Peyer's patch (tissue), 4 donors: ENCODE measurements around the gene RNF175. TPM values are rescaled to one million over a fixed set of nuclear protein-coding genes. Genes with fewer than 3 reads are reported as not detected.
"Not testable (repeated sequence)": the region's sequence is repeated elsewhere in the genome, so short reads cannot be mapped to it uniquely, and the experiment has no call there.

Source experiments
- DNase-seq, 3 donors: peaks; one replicate each; pipeline ENCODE4 v3.0.0-alpha.2; 2017 to 2019
- H3K27ac ChIP-seq, 4 donors: fragments of 200-600 bp; sonication (generic); one replicate each; pipeline ENCODE4 v1.5.1; 2016 to 2019
- H3K27me3 ChIP-seq, 2 donors: fragments of 200-600 bp; sonication (generic); one replicate each; pipeline ENCODE4 v1.5.1; 2019
- H3K36me3 ChIP-seq, 3 donors: fragments of 200-600 bp; sonication (generic); one replicate each; pipeline ENCODE4 v1.5.1; 2016 to 2019
- H3K4me1 ChIP-seq, 4 donors: fragments of 200-600 bp; sonication (generic); one replicate each; pipeline ENCODE4 v1.5.1; 2016 to 2019
- H3K4me3 ChIP-seq, 4 donors: fragments of 200-600 bp; sonication (generic); 1 replicate in 3 of 4; 2 replicates in 1 of 4; pipeline ENCODE4 v1.5.1; 2016 to 2019; ENCODE audit warnings: mild to moderate bottlenecking in 1 of 4
- H3K9me3 ChIP-seq, 4 donors: fragments of 200-600 bp; sonication (generic); one replicate each; pipeline ENCODE4 v1.5.1; 2016 to 2019; ENCODE audit warnings: mild to moderate bottlenecking in 1 of 4
- POLR2A ChIP-seq, 2 donors: fragments of 450-650 bp; IDR thresholded peaks; one replicate each; pipeline ENCODE4 v1.5.1; 2017; ENCODE audit warnings: antibody characterized with exemption in 2 of 2, mild to moderate bottlenecking in 2 of 2, moderate library complexity in 2 of 2
- total RNA-seq, 4 donors: library from RNA; depleted of rRNA; stranded (reverse); fragments of >200 nt; gene quantifications; one replicate each; pipeline ENCODE4 v1.1.0, GENCODE V29; 2016
- TF ChIP-seq, protein P1 (sequence below), 6 experiments: fragments of 450-650 bp in 4 of 6; fragments of 200-600 bp in 2 of 6; sonication (generic) in 1 of 6; IDR thresholded peaks; one replicate each; pipeline ENCODE4 v1.5.1; 2017 to 2019; ENCODE audit warnings: antibody characterized with exemption in 6 of 6, mild to moderate bottlenecking in 3 of 6, moderate library complexity in 1 of 6

The RNF175 gene
- total RNA-seq, 4 donors from 2014 or later, result not detected

DNA sequence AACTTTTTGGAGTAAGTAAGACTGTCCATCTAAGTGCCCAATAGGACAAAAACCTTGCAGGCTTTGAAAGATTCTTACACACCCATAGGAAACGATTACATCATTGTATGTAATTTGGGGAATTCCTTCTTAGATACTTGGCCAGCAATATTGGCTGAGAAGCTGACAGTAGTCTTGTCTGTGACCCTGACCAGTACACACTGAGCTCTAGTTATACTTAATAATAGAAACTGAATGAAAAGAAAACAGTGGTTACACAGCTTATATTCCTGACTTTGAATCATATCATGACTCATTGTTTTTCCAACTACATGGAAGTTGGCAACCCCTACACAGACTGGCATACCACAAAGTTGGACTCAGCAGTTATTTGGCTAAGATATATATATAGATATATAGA, 82.8 kb downstream of the RNF175 start:
- Histone ChIP-seq H3K4me1 (no peaks in the 10 kb centered on the region), H3K9me3 (no peaks in the 10 kb centered on the region), H3K27me3 (no peaks in the 10 kb centered on the region), H3K27ac (no peak overlapping the region), H3K36me3 (no peaks in the 10 kb centered on the region), H3K4me3 (no peak overlapping the region)
- no peak for DNase-seq
- TF ChIP-seq POLR2A (IDR thresholded peaks at IDR 0.05), result no peak
- TF ChIP-seq, protein P1, sequence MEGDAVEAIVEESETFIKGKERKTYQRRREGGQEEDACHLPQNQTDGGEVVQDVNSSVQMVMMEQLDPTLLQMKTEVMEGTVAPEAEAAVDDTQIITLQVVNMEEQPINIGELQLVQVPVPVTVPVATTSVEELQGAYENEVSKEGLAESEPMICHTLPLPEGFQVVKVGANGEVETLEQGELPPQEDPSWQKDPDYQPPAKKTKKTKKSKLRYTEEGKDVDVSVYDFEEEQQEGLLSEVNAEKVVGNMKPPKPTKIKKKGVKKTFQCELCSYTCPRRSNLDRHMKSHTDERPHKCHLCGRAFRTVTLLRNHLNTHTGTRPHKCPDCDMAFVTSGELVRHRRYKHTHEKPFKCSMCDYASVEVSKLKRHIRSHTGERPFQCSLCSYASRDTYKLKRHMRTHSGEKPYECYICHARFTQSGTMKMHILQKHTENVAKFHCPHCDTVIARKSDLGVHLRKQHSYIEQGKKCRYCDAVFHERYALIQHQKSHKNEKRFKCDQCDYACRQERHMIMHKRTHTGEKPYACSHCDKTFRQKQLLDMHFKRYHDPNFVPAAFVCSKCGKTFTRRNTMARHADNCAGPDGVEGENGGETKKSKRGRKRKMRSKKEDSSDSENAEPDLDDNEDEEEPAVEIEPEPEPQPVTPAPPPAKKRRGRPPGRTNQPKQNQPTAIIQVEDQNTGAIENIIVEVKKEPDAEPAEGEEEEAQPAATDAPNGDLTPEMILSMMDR (IDR thresholded peaks at IDR 0.05), result no peak

DNA sequence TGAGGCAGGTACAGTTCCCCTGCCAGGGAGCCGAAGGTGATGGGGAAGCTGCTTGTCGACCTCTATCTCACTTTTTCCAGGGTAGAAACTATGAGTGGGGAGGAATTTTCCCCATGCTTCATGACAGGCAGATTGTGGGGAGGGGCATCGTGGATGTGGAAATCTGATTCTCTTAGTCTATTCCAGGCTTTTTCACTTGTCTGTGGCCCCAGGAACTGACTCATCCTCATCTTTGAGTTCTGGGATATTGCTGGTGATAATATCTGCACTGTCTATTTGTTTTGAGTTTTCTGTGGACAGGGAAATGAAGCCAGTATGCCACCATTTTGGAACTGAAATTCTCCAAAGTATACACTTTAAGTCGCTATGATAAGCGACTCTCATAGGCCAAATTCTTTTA, 83.3 kb downstream of the RNF175 start:
- Histone ChIP-seq H3K36me3 (no peaks in the 10 kb centered on the region), H3K4me1 (no peaks in the 10 kb centered on the region), H3K9me3 (no peaks in the 10 kb centered on the region), H3K27ac (no peak overlapping the region), H3K4me3 (no peak overlapping the region), H3K27me3 (no peaks in the 10 kb centered on the region)
- no peak for DNase-seq
- TF ChIP-seq POLR2A (IDR thresholded peaks at IDR 0.05), result no peak
- TF ChIP-seq, protein P1 (IDR thresholded peaks at IDR 0.05), result no peak

DNA sequence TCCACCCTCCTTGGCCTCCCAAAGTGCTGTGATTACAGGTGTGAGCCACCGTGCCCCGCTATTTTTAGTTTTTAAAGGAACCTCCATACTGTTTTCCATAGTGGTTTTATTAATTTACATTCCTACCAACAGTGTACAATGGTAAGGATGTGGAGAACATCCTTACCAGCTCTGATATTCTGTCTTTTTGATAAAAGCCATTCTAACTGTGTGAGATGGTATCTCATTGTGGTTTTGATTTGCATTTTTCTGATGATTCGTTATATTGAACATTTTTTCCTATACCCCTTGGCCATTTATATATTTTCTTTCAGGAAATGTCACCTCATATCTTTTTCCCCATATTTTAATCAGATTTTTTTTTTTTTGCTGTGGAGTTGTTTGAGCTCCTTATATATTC, 90.0 kb downstream of the RNF175 start:
- no peak for DNase-seq
- no peaks in the 10 kb centered on the region for H3K4me1 ChIP-seq
- no peaks in the 10 kb centered on the region for H3K36me3 ChIP-seq
- no peak for TF ChIP-seq POLR2A (IDR thresholded peaks at IDR 0.05)
- TF ChIP-seq, protein P1 (IDR thresholded peaks at IDR 0.05), result no peak
- no peak overlapping the region for H3K27ac ChIP-seq
- no peak overlapping the region for H3K4me3 ChIP-seq
- no peaks in the 10 kb centered on the region for H3K27me3 ChIP-seq
- no peaks in the 10 kb centered on the region for H3K9me3 ChIP-seq

DNA sequence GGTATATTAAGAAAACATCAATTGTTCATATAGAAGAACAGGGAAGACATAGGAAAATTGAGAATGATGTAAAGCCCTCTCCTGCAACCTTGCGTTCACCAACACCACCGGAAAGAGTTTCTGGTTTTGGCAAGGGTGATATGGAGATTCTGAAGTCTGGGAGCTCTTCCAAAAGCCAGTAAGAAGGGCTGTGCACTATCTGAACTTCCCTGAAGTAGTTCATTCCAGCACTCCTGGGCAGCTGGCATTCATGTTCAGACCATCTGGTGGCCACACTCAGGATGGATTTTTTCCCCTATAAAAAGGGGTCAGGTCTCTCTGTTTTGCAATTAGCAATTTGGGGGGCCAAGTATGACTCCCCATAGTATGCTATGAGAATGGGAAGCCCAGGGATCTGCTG, 91.2 kb downstream of the RNF175 start:
- no peak overlapping the region for H3K4me3 ChIP-seq
- H3K36me3 ChIP-seq, result no peaks in the 10 kb centered on the region
- no peaks in the 10 kb centered on the region for H3K27me3 ChIP-seq
- no peak for TF ChIP-seq POLR2A (IDR thresholded peaks at IDR 0.05)
- TF ChIP-seq, protein P1 (IDR thresholded peaks at IDR 0.05), result no peak
- DNase-seq, result no peak
- H3K9me3 ChIP-seq, result no peaks in the 10 kb centered on the region
- H3K4me1 ChIP-seq, result no peaks in the 10 kb centered on the region
- H3K27ac ChIP-seq, result no peak overlapping the region

DNA sequence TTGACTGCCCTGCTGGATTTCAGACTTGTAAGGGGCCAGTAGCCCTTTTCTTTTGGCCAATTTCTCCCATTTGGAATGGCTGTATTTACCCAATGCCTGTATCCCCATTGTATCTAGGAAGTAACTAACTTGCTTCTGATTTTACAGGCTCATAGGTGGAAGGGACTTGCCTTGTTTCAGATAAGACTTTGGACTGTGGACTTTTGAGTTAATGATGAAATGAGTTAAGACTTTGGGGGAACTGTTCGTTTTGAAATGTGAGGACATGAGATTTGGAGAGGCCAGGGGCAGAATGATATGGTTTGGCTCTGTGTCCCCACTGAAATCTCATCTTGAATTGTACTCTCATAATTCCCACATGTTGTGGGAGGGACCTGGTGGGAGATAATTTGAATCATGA, 93.3 kb downstream of the RNF175 start:
- not testable (repeated sequence) for DNase-seq, H3K27me3 ChIP-seq, H3K36me3 ChIP-seq

DNA sequence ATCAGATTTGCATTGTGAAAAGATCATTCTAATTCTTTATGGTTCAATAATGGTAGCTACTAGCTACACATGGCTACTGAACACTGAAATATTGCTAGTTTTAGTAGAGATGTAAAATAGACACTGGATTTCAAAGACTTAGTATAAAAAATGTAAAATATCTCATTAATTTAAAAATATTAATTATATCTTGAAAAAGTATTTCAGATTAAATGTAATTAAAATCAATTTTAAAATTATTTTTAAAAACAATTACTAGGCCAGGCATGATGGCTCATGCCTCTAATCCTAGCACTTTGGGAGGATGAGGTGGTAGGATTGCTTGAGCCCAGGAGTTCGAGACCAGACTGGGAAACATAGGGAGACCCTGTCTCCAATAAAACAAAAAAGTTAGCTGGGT, 96.2 kb downstream of the RNF175 start:
- Histone ChIP-seq H3K27me3 (no peaks in the 10 kb centered on the region), H3K36me3 (no peaks in the 10 kb centered on the region), H3K4me3 (no peak overlapping the region), H3K9me3 (no peaks in the 10 kb centered on the region), H3K27ac (no peak overlapping the region), H3K4me1 (no peaks in the 10 kb centered on the region)
- TF ChIP-seq POLR2A (IDR thresholded peaks at IDR 0.05), result no peak
- TF ChIP-seq, protein P1 (IDR thresholded peaks at IDR 0.05), result no peak
- DNase-seq, result no peak

More for the DNA sequence above, 93.3 kb downstream of the RNF175 start:
- not testable (repeated sequence) for H3K4me3 ChIP-seq, H3K4me1 ChIP-seq, H3K9me3 ChIP-seq, H3K27ac ChIP-seq
